Loucy (cell line): ENCODE measurements around the gene KRTAP10-10.

Experiments
- H2AFZ ChIP-seq: fragments of 200-600 bp; sonication (generic); 2 replicates; pipeline ENCODE4 v1.6.0; 2016; ENCODE audit warnings: antibody characterized with exemption, mild to moderate bottlenecking, low read length, moderate library complexity
- H3F3A ChIP-seq: fragments of 200-600 bp; 2 replicates; pipeline ENCODE4 v1.6.0; 2016; ENCODE audit warnings: antibody characterized with exemption, low read depth, mild to moderate bottlenecking
- H3K27me3 ChIP-seq: fragments of 200-600 bp; sonication (generic); 2 replicates; pipeline ENCODE4 v1.6.1; 2014; ENCODE audit warnings: low read length, mild to moderate bottlenecking; ENCODE audit not compliant: insufficient read depth, poor library complexity, severe bottlenecking
- H3K36me3 ChIP-seq: fragments of 200-600 bp; sonication (generic); 2 replicates; pipeline ENCODE4 v1.6.1; 2016; ENCODE audit warnings: low read length; ENCODE audit not compliant: insufficient read depth
- H3K4me1 ChIP-seq: fragments of 200-600 bp; sonication (generic); 2 replicates; pipeline ENCODE4 v1.5.1; 2014; ENCODE audit warnings: low read length, mild to moderate bottlenecking; ENCODE audit not compliant: insufficient read depth, poor library complexity, severe bottlenecking
- H3K4me2 ChIP-seq: fragments of 200-600 bp; sonication (generic); 2 replicates; pipeline ENCODE4 v1.6.0; 2014; ENCODE audit warnings: antibody characterized with exemption, low read length, low read depth, mild to moderate bottlenecking; ENCODE audit not compliant: poor library complexity, severe bottlenecking
- H3K4me3 ChIP-seq: fragments of 200-600 bp; sonication (generic); 2 replicates; pipeline ENCODE4 v1.5.1; 2014; ENCODE audit warnings: low read length, mild to moderate bottlenecking, mixed read lengths; ENCODE audit not compliant: poor library complexity, severe bottlenecking
- H3K79me2 ChIP-seq: fragments of 200-600 bp; sonication (generic); 2 replicates; pipeline ENCODE4 v1.6.1; 2014; ENCODE audit warnings: low read length; ENCODE audit not compliant: insufficient read depth
- H3K9ac ChIP-seq: fragments of 200-600 bp; sonication (generic); 2 replicates; pipeline ENCODE4 v1.6.0; 2014; ENCODE audit warnings: mild to moderate bottlenecking, low read depth, low read length, moderate library complexity; ENCODE audit not compliant: poor library complexity, severe bottlenecking
- H3K9me2 ChIP-seq: fragments of 200-600 bp; sonication (generic); replicated peaks from 2 replicates; pipeline ENCODE4 v1.6.1; 2016; ENCODE audit warnings: low read depth, low read length, mixed read lengths
- H3K9me3 ChIP-seq: fragments of 200-600 bp; sonication (generic); 2 replicates; pipeline ENCODE4 v1.6.1; 2014; ENCODE audit warnings: mild to moderate bottlenecking, antibody characterized with exemption, low read length, low read depth; ENCODE audit not compliant: insufficient read depth
- H4K20me1 ChIP-seq: fragments of 200-600 bp; sonication (generic); 2 replicates; pipeline ENCODE4 v1.6.0; 2014; ENCODE audit warnings: antibody characterized with exemption, low read length, mild to moderate bottlenecking; ENCODE audit not compliant: insufficient read depth, poor library complexity, severe bottlenecking
- CTCF ChIP-seq: fragments of 200-600 bp; sonication (generic); conservative IDR thresholded peaks from 2 replicates; pipeline ENCODE4 v1.5.1; 2014; ENCODE audit warnings: mild to moderate bottlenecking, antibody characterized with exemption, low read length
- EZH2phosphoT487 ChIP-seq: fragments of 200-600 bp; IDR thresholded peaks from 2 replicates; pipeline ENCODE4 v1.6.1; 2018; ENCODE audit warnings: antibody characterized with exemption, mild to moderate bottlenecking, moderate library complexity, borderline replicate concordance

Gene KRTAP10-10

GRCh38 chr21:44593598-44594405, 43.4 kb upstream of the KRTAP10-10 start:
- Histone ChIP-seq H3K9me2 (no peaks in the 10 kb centered on the region), H2AFZ (no peak overlapping the region)
- TF ChIP-seq CTCF = no peak
- no peak for TF ChIP-seq EZH2phosphoT487

DNA sequence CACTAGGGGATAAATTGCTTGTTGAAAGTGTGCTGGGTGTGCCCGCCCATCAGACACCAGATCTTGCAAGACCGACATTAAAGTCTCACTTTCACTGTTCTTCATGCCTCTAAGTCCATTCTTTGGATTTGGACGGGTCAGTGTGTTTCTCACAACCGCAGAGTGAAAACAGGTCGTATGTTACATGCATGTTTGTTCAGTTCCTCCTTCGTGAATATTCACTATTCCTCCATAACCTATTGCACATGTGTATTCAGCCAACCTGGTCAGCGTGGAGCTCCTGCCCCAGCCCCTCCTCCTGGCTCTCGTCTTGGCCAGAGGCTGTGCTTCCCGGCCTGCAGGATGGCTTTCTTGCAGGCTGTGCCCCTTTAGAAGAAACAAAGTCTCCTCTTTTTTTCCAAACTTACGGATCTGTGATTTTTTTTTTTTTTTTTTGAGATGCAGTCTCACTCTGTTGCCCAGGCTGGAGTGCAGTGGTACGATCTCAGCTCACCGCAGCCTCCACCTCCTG, 42.7 kb upstream of the KRTAP10-10 start:
- no peaks in the 10 kb centered on the region for H3K27me3 ChIP-seq
- H3K4me3 ChIP-seq = no peak overlapping the region
- H2AFZ ChIP-seq = no peak overlapping the region
- no peak for TF ChIP-seq EZH2phosphoT487
- no peak for TF ChIP-seq CTCF
- no peaks in the 10 kb centered on the region for H3K9me2 ChIP-seq
- H3K36me3 ChIP-seq = no peaks in the 10 kb centered on the region
- no peaks in the 10 kb centered on the region for H3K9me3 ChIP-seq
- no peaks in the 10 kb centered on the region for H3F3A ChIP-seq
- H3K79me2 ChIP-seq = no peaks in the 10 kb centered on the region
- H4K20me1 ChIP-seq = no peaks in the 10 kb centered on the region
- H3K4me1 ChIP-seq = no peaks in the 10 kb centered on the region
- no peak overlapping the region for H3K4me2 ChIP-seq
- no peak overlapping the region for H3K9ac ChIP-seq

More at GRCh38 chr21:44593598-44594405, 43.4 kb upstream of the KRTAP10-10 start:
- no peaks in the 10 kb centered on the region for H3F3A ChIP-seq
- H3K4me1 ChIP-seq = no peaks in the 10 kb centered on the region
- no peaks in the 10 kb centered on the region for H4K20me1 ChIP-seq
- H3K4me2 ChIP-seq = no peak overlapping the region
- no peak overlapping the region for H3K9ac ChIP-seq
- no peak overlapping the region for H3K4me3 ChIP-seq
- H3K27me3 ChIP-seq = no peaks in the 10 kb centered on the region
- H3K9me3 ChIP-seq = no peaks in the 10 kb centered on the region
- H3K36me3 ChIP-seq = no peaks in the 10 kb centered on the region
- no peaks in the 10 kb centered on the region for H3K79me2 ChIP-seq

GRCh38 chr21:44595524-44595923, 41.6 kb upstream of the KRTAP10-10 start:
- Histone ChIP-seq H2AFZ (no peak overlapping the region), H3K4me1 (no peaks in the 10 kb centered on the region), H3K36me3 (no peaks in the 10 kb centered on the region), H3K4me2 (no peak overlapping the region), H3K9ac (no peak overlapping the region), H3K79me2 (no peaks in the 10 kb centered on the region), H3F3A (no peaks in the 10 kb centered on the region), H3K4me3 (no peak overlapping the region), H4K20me1 (no peaks in the 10 kb centered on the region), H3K27me3 (no peaks in the 10 kb centered on the region), H3K9me2 (no peaks in the 10 kb centered on the region), H3K9me3 (no peaks in the 10 kb centered on the region)
- TF ChIP-seq CTCF = no peak
- no peak for TF ChIP-seq EZH2phosphoT487
